K562 (cell line): Measurements from ENCODE around the gene TULP4. TPM values are rescaled to one million over a fixed set of nuclear protein-coding genes. Genes with fewer than 3 reads are reported as not detected.

Source experiments
- ELF2 ChIP-seq: fragments of 250-450 bp; sonication (Bioruptor Pico); IDR thresholded peaks from 2 replicates; pipeline ENCODE4 v1.5.0; 2021; ENCODE audit warnings: mild to moderate bottlenecking
- GABPA ChIP-seq: fragments of 200-800 bp; sonication (Bioruptor generic); conservative IDR thresholded peaks from 2 replicates; pipeline ENCODE4 v1.6.1; 2016; ENCODE audit warnings: low read depth, missing genetic modification characterization, missing compliant biosample characterization
- HOMEZ ChIP-seq: fragments of 250-450 bp; sonication (Bioruptor Pico); IDR thresholded peaks from 2 replicates; pipeline ENCODE4 v1.4.0; 2020; ENCODE audit warnings: mild to moderate bottlenecking, moderate library complexity
- HSF4 ChIP-seq: fragments of 250-450 bp; sonication (Bioruptor Pico); IDR thresholded peaks from 2 replicates; pipeline ENCODE4 v2.1.2; 2022; ENCODE audit warnings: mild to moderate bottlenecking, moderate library complexity, borderline replicate concordance
- MEF2D ChIP-seq: conservative IDR thresholded peaks from 2 replicates; pipeline ENCODE4 v1.6.1; 2016; ENCODE audit warnings: low read depth, missing genetic modification characterization, missing compliant biosample characterization
- NR2C2 ChIP-seq, 2 experiments: fragments of 200-800 bp in 1 of 2; sonication (Bioruptor generic) in 1 of 2; sonication (generic) in 1 of 2; formaldehyde crosslinking in 1 of 2; IDR thresholded peaks; 2 replicates each; pipeline versions ENCODE4 v1.6.1 to v1.8.0; 2016 to 2022; ENCODE audit warnings: mild to moderate bottlenecking in 1 of 2, missing compliant biosample characterization in 1 of 2, missing genetic modification characterization in 1 of 2, missing genetic modification reagents in 1 of 2
- POLR2A ChIP-seq: fragments of 450-650 bp; conservative IDR thresholded peaks from 2 replicates; pipeline ENCODE4 v1.6.1; 2016
- POLR3A ChIP-seq: IDR thresholded peaks from 2 replicates; pipeline ENCODE4 v1.6.1; 2011; ENCODE audit warnings: borderline replicate concordance, mild to moderate bottlenecking, moderate library complexity; ENCODE audit not compliant: insufficient read length, insufficient read depth; ENCODE audit errors: extremely low read depth
- PRDM10 ChIP-seq: fragments of 450-650 bp; IDR thresholded peaks from 2 replicates; pipeline ENCODE4 v1.6.1; 2018; ENCODE audit not compliant: partially characterized antibody
- RFX1 ChIP-seq: fragments of 450-650 bp; IDR thresholded peaks from 2 replicates; pipeline ENCODE4 v1.6.1; 2016; ENCODE audit warnings: mild to moderate bottlenecking, moderate library complexity
- SIN3B ChIP-seq: fragments of 450-650 bp; IDR thresholded peaks from 2 replicates; pipeline ENCODE4 v1.6.1; 2017; ENCODE audit warnings: low read depth, mild to moderate bottlenecking, moderate library complexity
- SMAD3 ChIP-seq: fragments of 450-650 bp; formaldehyde crosslinking; conservative IDR thresholded peaks from 2 replicates; pipeline ENCODE4 v1.4.0; 2020; ENCODE audit warnings: mild to moderate bottlenecking
- TBP ChIP-seq: optimal IDR thresholded peaks from 2 replicates; pipeline ENCODE3; 2011; ENCODE audit warnings: low read depth, low read length, improper control_type of control experiment
- TRIM25 ChIP-seq: fragments of 450-650 bp; IDR thresholded peaks from 2 replicates; pipeline ENCODE4 v1.7.0; 2016; ENCODE audit warnings: borderline replicate concordance
- XRCC3 ChIP-seq: fragments of 450-650 bp; IDR thresholded peaks from 2 replicates; pipeline ENCODE4 v1.6.1; 2017; ENCODE audit warnings: mild to moderate bottlenecking, moderate library complexity
- ZNF224 ChIP-seq: sonication (generic); formaldehyde crosslinking; IDR thresholded peaks from 2 replicates; pipeline ENCODE4 v1.8.0; 2022; ENCODE audit warnings: mild to moderate bottlenecking, missing genetic modification reagents
- ZNF551 ChIP-seq: fragments of 250-450 bp; sonication (Bioruptor Pico); IDR thresholded peaks from 2 replicates; pipeline ENCODE4 v1.5.0; 2021; ENCODE audit warnings: mild to moderate bottlenecking, moderate library complexity
- ZNF740 ChIP-seq, 3 experiments: fragments of 200-800 bp in 1 of 3; sonication (Bioruptor generic) in 1 of 3; sonication (generic) in 1 of 3; formaldehyde crosslinking in 1 of 3; IDR thresholded peaks; 2 replicates each; pipeline versions ENCODE4 v1.6.1 to v1.8.0; 2016 to 2022; ENCODE audit warnings: mild to moderate bottlenecking in 2 of 3, missing compliant biosample characterization in 2 of 3, missing genetic modification characterization in 2 of 3, missing genetic modification reagents in 1 of 3
- ZNF764 ChIP-seq: fragments of 250-450 bp; sonication (Bioruptor Pico); IDR thresholded peaks from 2 replicates; pipeline ENCODE4 v1.4.0; 2020; ENCODE audit warnings: low read depth, mild to moderate bottlenecking, moderate library complexity
- polyA plus RNA-seq, 8 experiments: library from polyadenylated mRNA; depleted of rRNA in 4 of 8; stranded (reverse) in 5 of 8; unstranded in 3 of 8; fragments of >200 nt; fragmentation: Nextera tagmentation in 2 of 8; fragmentation: Illumina TruSeq in 1 of 8; extraction: Ambion mirVana in 2 of 8; extraction: Trizol in 1 of 8; gene quantifications; 2 replicates each; pipeline versions ENCODE4 v1.2.1 to v1.2.3, GENCODE V29; 2011 to 2014; ENCODE audit warnings: inconsistent platforms in 1 of 8, missing spikeins in 1 of 8
- total RNA-seq, 7 experiments: library from RNA; depleted of rRNA in 6 of 7; stranded (reverse); fragments of >200 nt in 6 of 7; fragmentation: Illumina TruSeq in 2 of 7; extraction: Trizol in 2 of 7; gene quantifications; 2 replicates each; pipeline versions ENCODE4 v1.2.1 to v1.2.3, GENCODE V29; 2011 to 2021; ENCODE audit warnings: low replicate concordance in 1 of 7

Gene TULP4
- total and polyA plus RNA-seq, 9 of the 15 experiments (the other 6 are each of a cell fraction or from before 2014, with no cell fraction given), result 1.2 to 50.4 (median 11.0) TPM

- TF ChIP-seq HOMEZ (CRISPR knock-in tag) (no peak), TRIM25 (no peak), SIN3B (no peak), SMAD3 (CRISPR knock-in tag) (no peak), MEF2D (tag) (peak; percentile 92), RFX1 (no peak), POLR2A (no peak), XRCC3 (no peak), ZNF764 (no peak), TBP (no peak), POLR3A (no peak), PRDM10 (no peak), ZNF224 (CRISPR knock-in tag) (no peak), GABPA (no peak), HSF4 (CRISPR knock-in tag) (no peak), ELF2 (CRISPR knock-in tag) (no peak), ZNF740 (CRISPR knock-in tag; IDR thresholded peaks at IDR 0.05) (no peak), ZNF740 (tag; IDR thresholded peaks at IDR 0.05) (no peak), ZNF551 (CRISPR knock-in tag) (no peak), NR2C2 (CRISPR knock-in tag; IDR thresholded peaks at IDR 0.05) (no peak), NR2C2 (tag; IDR thresholded peaks at IDR 0.05) (no peak)
These were observed 163.4 kb downstream of the TULP4 start (continued) for GRCh38 chr6:158475344-158476302.
